ENCODE results near the gene SERPIND1.

- TF ChIP-seq CTCF (IDR thresholded peaks at IDR 0.05): no peak
- TF ChIP-seq EZH2 (IDR thresholded peaks at IDR 0.05; ENCODE audit: borderline replicate concordance, insufficient read depth, low read depth, low read length, poor library complexity, severe bottlenecking): no peak
Observed at GRCh38 chr22:20725987-20726558, 47.8 kb upstream of the SERPIND1 start.
